H9 (cell line): ENCODE results near the gene PIN1. TPM values are rescaled to one million over a fixed set of nuclear protein-coding genes. Genes with fewer than 3 reads are reported as not detected.

Experiments used
- DNase-seq: peaks from one replicate; pipeline ENCODE4 v3.0.0-alpha.2; 2017
- H2AFZ ChIP-seq: one replicate; pipeline ENCODE4 v1.6.1; 2013; ENCODE audit warnings: mild to moderate bottlenecking, low read length, control low read depth, moderate library complexity
- H2AK5ac ChIP-seq: 2 replicates; pipeline ENCODE4 v1.6.1; 2013; ENCODE audit warnings: low read length, control low read depth, mixed read lengths; ENCODE audit not compliant: insufficient read length
- H2BK120ac ChIP-seq: one replicate; pipeline ENCODE4 v1.6.1; 2013; ENCODE audit warnings: low read depth, mild to moderate bottlenecking, low read length, control low read depth, inconsistent platforms; ENCODE audit not compliant: poor library complexity, severe bottlenecking
- H2BK12ac ChIP-seq: 2 replicates; pipeline ENCODE4 v1.6.1; 2013; ENCODE audit warnings: low read length, control low read depth, mixed read lengths, low read depth; ENCODE audit not compliant: insufficient read length
- H2BK15ac ChIP-seq: 2 replicates; pipeline ENCODE4 v1.6.1; 2013; ENCODE audit warnings: low read depth, low read length, control low read depth
- H2BK20ac ChIP-seq: one replicate; pipeline ENCODE4 v1.6.1; 2013; ENCODE audit warnings: low read depth, mild to moderate bottlenecking, low read length, control low read depth, inconsistent platforms; ENCODE audit not compliant: poor library complexity, severe bottlenecking
- H2BK5ac ChIP-seq: 2 replicates; pipeline ENCODE4 v1.6.1; 2013; ENCODE audit warnings: low read length, control low read depth, mixed read lengths; ENCODE audit not compliant: insufficient read length
- H3K14ac ChIP-seq: 2 replicates; pipeline ENCODE4 v1.6.1; 2013; ENCODE audit warnings: low read length, control low read depth; ENCODE audit not compliant: insufficient read depth
- H3K18ac ChIP-seq: 2 replicates; pipeline ENCODE4 v1.6.1; 2013; ENCODE audit warnings: low read depth, mild to moderate bottlenecking, mixed read lengths, low read length, control low read depth; ENCODE audit not compliant: insufficient read length
- H3K23ac ChIP-seq: 2 replicates; pipeline ENCODE4 v1.6.1; 2013; ENCODE audit warnings: low read length, control low read depth, mixed read lengths, low read depth; ENCODE audit not compliant: insufficient read length
- H3K23me2 ChIP-seq: 2 replicates; pipeline ENCODE4 v1.6.1; 2013; ENCODE audit warnings: low read depth, mild to moderate bottlenecking, mixed read lengths, low read length, control low read depth; ENCODE audit not compliant: insufficient read length, poor library complexity, severe bottlenecking
- H3K27ac ChIP-seq: 2 replicates; pipeline ENCODE4 v1.5.1; 2013; ENCODE audit warnings: low read length, control low read depth, mixed read lengths, low read depth; ENCODE audit not compliant: insufficient read length
- H3K27me3 ChIP-seq: 2 replicates; pipeline ENCODE4 v1.6.1; 2013; ENCODE audit warnings: low read length, control low read depth, inconsistent platforms; ENCODE audit not compliant: insufficient read depth
- H3K4ac ChIP-seq: 2 replicates; pipeline ENCODE4 v1.6.1; 2013; ENCODE audit warnings: low read depth, mild to moderate bottlenecking, control low read depth, inconsistent platforms, low read length, moderate library complexity
- H3K4me1 ChIP-seq: 2 replicates; pipeline ENCODE4 v1.6.1; 2013; ENCODE audit warnings: low read length, control low read depth, inconsistent platforms; ENCODE audit not compliant: insufficient read depth
- H3K4me2 ChIP-seq: 2 replicates; pipeline ENCODE4 v1.6.1; 2013; ENCODE audit warnings: low read length, control low read depth, mixed read lengths; ENCODE audit not compliant: insufficient read length, insufficient read depth
- H3K56ac ChIP-seq: 2 replicates; pipeline ENCODE4 v1.6.1; 2013; ENCODE audit warnings: low read depth, mild to moderate bottlenecking, mixed read lengths, low read length, control low read depth; ENCODE audit not compliant: insufficient read length
- H3K79me1 ChIP-seq: 2 replicates; pipeline ENCODE4 v1.6.1; 2013; ENCODE audit warnings: low read depth, mild to moderate bottlenecking, moderate library complexity, low read length, control low read depth, inconsistent platforms; ENCODE audit not compliant: insufficient read depth, poor library complexity, severe bottlenecking
- H3K79me2 ChIP-seq: 2 replicates; pipeline ENCODE4 v1.6.1; 2013; ENCODE audit warnings: low read length, control low read depth, inconsistent platforms; ENCODE audit not compliant: insufficient read depth
- H3K9ac ChIP-seq: 2 replicates; pipeline ENCODE4 v1.6.1; 2013; ENCODE audit warnings: low read length, control low read depth, mixed read lengths; ENCODE audit not compliant: insufficient read length; ENCODE audit errors: extremely low read depth
- H3K9me3 ChIP-seq: one replicate; pipeline ENCODE4 v1.6.1; 2013; ENCODE audit warnings: low read depth, low read length, inconsistent platforms; ENCODE audit not compliant: control insufficient read depth
- H3T11ph ChIP-seq: one replicate; pipeline ENCODE4 v1.6.1; 2013; ENCODE audit warnings: mild to moderate bottlenecking, low read length, control low read depth, inconsistent platforms
- H4K20me1 ChIP-seq: one replicate; pipeline ENCODE4 v1.6.1; 2013; ENCODE audit not compliant: control insufficient read depth, insufficient read length, insufficient read depth
- H4K5ac ChIP-seq: 2 replicates; pipeline ENCODE4 v1.6.1; 2013; ENCODE audit warnings: low read depth, mild to moderate bottlenecking, mixed read lengths, low read length, control low read depth; ENCODE audit not compliant: insufficient read length
- H4K8ac ChIP-seq: replicated peaks from 2 replicates; pipeline ENCODE4 v1.6.1; 2013; ENCODE audit warnings: low read length, control low read depth, mixed read lengths, low read depth; ENCODE audit not compliant: insufficient read length
- H4K91ac ChIP-seq: 2 replicates; pipeline ENCODE4 v1.6.1; 2013; ENCODE audit warnings: low read depth, mild to moderate bottlenecking, moderate library complexity, mixed read lengths, low read length, control low read depth; ENCODE audit not compliant: insufficient read length
- H3K27ac Mint-ChIP-seq, 3 experiments: 2 replicates in 2 of 3; 3 replicates in 1 of 3; pipeline ENCODE4 v1.8.0; 2020 to 2021; ENCODE audit warnings: mixed read lengths in 3 of 3, mild to moderate bottlenecking in 1 of 3, moderate library complexity in 1 of 3
- H3K27me3 Mint-ChIP-seq: 2 replicates; pipeline ENCODE4 v1.8.0; 2021; ENCODE audit warnings: low read depth, mild to moderate bottlenecking, moderate library complexity, mixed read lengths
- H3K36me3 Mint-ChIP-seq, 3 experiments: 2 replicates in 2 of 3; 3 replicates in 1 of 3; pipeline ENCODE4 v1.8.0; 2020 to 2021; ENCODE audit warnings: low read depth in 3 of 3, mixed read lengths in 3 of 3; ENCODE audit not compliant: insufficient read depth in 1 of 3
- H3K4me1 Mint-ChIP-seq, 2 experiments: 2 replicates each; pipeline ENCODE4 v1.8.0; 2020; ENCODE audit warnings: mixed read lengths in 2 of 2
- H3K4me3 Mint-ChIP-seq, 2 experiments: 2 replicates in 1 of 2; 3 replicates in 1 of 2; pipeline ENCODE4 v1.8.0; 2020 to 2021; ENCODE audit warnings: mild to moderate bottlenecking in 2 of 2, mixed read lengths in 2 of 2, moderate library complexity in 1 of 2
- H3K9me3 Mint-ChIP-seq, 2 experiments: 2 replicates in 1 of 2; 3 replicates in 1 of 2; pipeline ENCODE4 v1.8.0; 2020; ENCODE audit warnings: mild to moderate bottlenecking in 2 of 2, mixed read lengths in 2 of 2, moderate library complexity in 1 of 2
- CTCF ChIP-seq: fragments of 200-600 bp; sonication (generic); conservative IDR thresholded peaks from 3 replicates; pipeline ENCODE4 v1.8.0; 2021; ENCODE audit warnings: antibody characterized with exemption, mild to moderate bottlenecking
- WGBS: extraction: QIAGEN DNeasy Blood & Tissue Kit; methylation state at CpG from one replicate; pipeline ENCODE4 v1.1.7; 2013; ENCODE audit warnings: missing lambda C conversion rate, low lambda C conversion rate, mixed read lengths; ENCODE audit not compliant: insufficient read length; ENCODE audit errors: extremely low coverage; 5-methylcytosine and 5-hydroxymethylcytosine counted together
- total RNA-seq: library from RNA; stranded (reverse); gene quantifications from 2 replicates; pipeline ENCODE4 v1.2.1, GENCODE V29; 2021

PIN1 gene
- total RNA-seq, 1 experiment from 2014 or later: 110 TPM

GRCh38 chr19:9878511-9879196 is 43.5 kb downstream of the PIN1 start:
- Histone ChIP-seq H2BK15ac (no peak overlapping the region), H3K9ac (no peak overlapping the region), H4K20me1 (no peaks in the 10 kb centered on the region), H3T11ph (no peak overlapping the region), H2AK5ac (no peak overlapping the region), H2BK20ac (no peak overlapping the region), H4K5ac (no peak overlapping the region), H3K79me2 (no peaks in the 10 kb centered on the region), H3K4ac (no peak overlapping the region), H3K27ac (no peak overlapping the region), H3K79me1 (no peaks in the 10 kb centered on the region), H4K91ac (no peak overlapping the region), H2BK120ac (no peak overlapping the region), H2BK5ac (no peak overlapping the region), H3K4me1 (no peaks in the 10 kb centered on the region), H2AFZ (no peak overlapping the region), H3K56ac (no peak overlapping the region), H3K9me3 (no peaks in the 10 kb centered on the region), H3K4me2 (no peak overlapping the region), H4K8ac (no peak overlapping the region), H3K18ac (no peak overlapping the region), H3K27me3 (no peaks in the 10 kb centered on the region), H2BK12ac (no peak overlapping the region), H3K23me2 (no peaks in the 10 kb centered on the region), H3K14ac (no peak overlapping the region), H3K23ac (no peak overlapping the region)
- peaks cover 0 to 7% (median 2%) of the 10 kb centered on the region in 3 experiments; a peak in 4 of 7 replicates for H3K36me3 Mint-ChIP-seq
- H3K4me3 Mint-ChIP-seq: no peak overlapping the region
- WGBS: no CpG with 5 or more reads among the region's 11 CpGs
- H3K27ac Mint-ChIP-seq: no peak overlapping the region
- H3K27me3 Mint-ChIP-seq: no peaks in the 10 kb centered on the region
- H3K9me3 Mint-ChIP-seq: no peaks in the 10 kb centered on the region
- DNase-seq: no peak
- no peak for TF ChIP-seq CTCF
- peaks cover 15 to 26% of the 10 kb centered on the region in 2 experiments for H3K4me1 Mint-ChIP-seq
